Measurements from ENCODE around the gene FIBCD1.

FIBCD1 gene

GRCh38 chr9:130935648-130936271, 3.3 kb downstream of the FIBCD1 start:
- DNase-seq: no peak

- no peak for DNase-seq
These were observed 4.1 kb downstream of the FIBCD1 start for GRCh38 chr9:130934702-130935647.

GRCh38 chr9:130934246-130934645, 4.8 kb downstream of the FIBCD1 start:
- DNase-seq: no peak

- DNase-seq: no peak
These were observed 5.7 kb downstream of the FIBCD1 start for GRCh38 chr9:130933114-130934046.

GRCh38 chr9:130932255-130933079, 6.6 kb downstream of the FIBCD1 start:
- no peak for DNase-seq

- DNase-seq: no peak
These were observed 7.4 kb downstream of the FIBCD1 start for GRCh38 chr9:130931508-130932254.

GRCh38 chr9:130930804-130931349, 8.2 kb downstream of the FIBCD1 start:
- no peak for DNase-seq

- DNase-seq: no peak
These were observed 8.8 kb downstream of the FIBCD1 start for GRCh38 chr9:130930132-130930803.

- DNase-seq: no peak
These were observed 9.4 kb downstream of the FIBCD1 start for GRCh38 chr9:130929571-130930038.

- peak; percentile 24 for DNase-seq
These were observed 10.8 kb downstream of the FIBCD1 start for GRCh38 chr9:130927995-130928900.

- DNase-seq: no peak
These were observed 11.7 kb downstream of the FIBCD1 start for GRCh38 chr9:130927338-130927737.

- DNase-seq: no peak
These were observed 13.9 kb downstream of the FIBCD1 start for GRCh38 chr9:130925050-130925678.

GRCh38 chr9:130924448-130924788, 14.6 kb downstream of the FIBCD1 start:
- no peak for DNase-seq

- DNase-seq: no peak
These were observed 15.2 kb downstream of the FIBCD1 start for GRCh38 chr9:130923611-130924447.

- no peak for DNase-seq
These were observed 16.0 kb downstream of the FIBCD1 start for GRCh38 chr9:130922893-130923610.

GRCh38 chr9:130921989-130922892, 16.8 kb downstream of the FIBCD1 start:
- DNase-seq: no peak

All from NCI-H146 (cell line).